ENCODE data around the gene KLK13.

Gene KLK13

GRCh38 chr19:51091895-51092873 lies 27.3 kb upstream of the KLK13 start:
- no peak for DNase-seq

- no peak for DNase-seq
These were observed 26.2 kb upstream of the KLK13 start for GRCh38 chr19:51091126-51091525.

- no peak for DNase-seq
These were observed 25.6 kb upstream of the KLK13 start for GRCh38 chr19:51090471-51090870.

- DNase-seq: no peak
These were observed 24.9 kb upstream of the KLK13 start for GRCh38 chr19:51089786-51090185.

- no peak for DNase-seq
These were observed 21.4 kb upstream of the KLK13 start for GRCh38 chr19:51086153-51086850.

GRCh38 chr19:51084505-51084904 lies 19.6 kb upstream of the KLK13 start:
- no peak for DNase-seq

- DNase-seq: no peak
These were observed 18.9 kb upstream of the KLK13 start for GRCh38 chr19:51083783-51084182.

GRCh38 chr19:51083181-51083580 lies 18.3 kb upstream of the KLK13 start:
- DNase-seq: no peak

- no peak for DNase-seq
These were observed 17.7 kb upstream of the KLK13 start, which contains the start of gene KLK14 for GRCh38 chr19:51082611-51083010. Gene KLK14 (minus strand): TSS chr19:51082887. CDS start chr19:51082614, 273 bp downstream.

- no peak for DNase-seq
These were observed 16.6 kb upstream of the KLK13 start for GRCh38 chr19:51081476-51081875.

- no peak for DNase-seq
These were observed 14.7 kb upstream of the KLK13 start for GRCh38 chr19:51079481-51080110.

- no peak for DNase-seq
These were observed 13.8 kb upstream of the KLK13 start for GRCh38 chr19:51078731-51079130.

- DNase-seq: no peak
These were observed 13.2 kb upstream of the KLK13 start for GRCh38 chr19:51078104-51078503.

- no peak for DNase-seq
These were observed 11.8 kb upstream of the KLK13 start for GRCh38 chr19:51076631-51077213.

GRCh38 chr19:51075998-51076397 lies 11.1 kb upstream of the KLK13 start:
- no peak for DNase-seq

GRCh38 chr19:51071095-51071405 lies 6.2 kb upstream of the KLK13 start:
- DNase-seq: no peak

- no peak for DNase-seq
These were observed 5.6 kb upstream of the KLK13 start for GRCh38 chr19:51070334-51071094.

GRCh38 chr19:51066393-51067186 lies 1.7 kb upstream of the KLK13 start:
- no peak for DNase-seq

- DNase-seq: no peak
These were observed 499 bp upstream of the KLK13 start for GRCh38 chr19:51065221-51065960.

GRCh38 chr19:51063664-51064063 lies 1.2 kb downstream of the KLK13 start:
- no peak for DNase-seq

- DNase-seq: no peak
These were observed 3.9 kb downstream of the KLK13 start for GRCh38 chr19:51060973-51061372.

All from activated CD4-positive, alpha-beta T cell treated with anti-CD3 and anti-CD28 coated beads, Interleukin-2, Interleukin-6, amounts not matched to agents 100 ng/mL and 50 ng/mL, durations not matched to agents 16 hours and 8 hours (primary cell).